ENCODE measurements around the gene ZNF732. TPM values are rescaled to one million over a fixed set of nuclear protein-coding genes. Genes with fewer than 3 reads are reported as not detected.

The ZNF732 gene
- total and polyA plus RNA-seq, 2 experiments from 2014 or later = 6.0 to 49.2 TPM

- peaks cover 100% of the 10 kb centered on the region for H3K79me2 ChIP-seq (replicated peaks; ENCODE audit: insufficient read depth)
- H3K9me3 Mint-ChIP-seq = peaks cover 49% of the 10 kb centered on the region
- peaks cover 2% of the 10 kb centered on the region for H3K27me3 Mint-ChIP-seq (ENCODE audit: insufficient read depth, low read depth, poor library complexity)
These were observed 16.4 kb downstream of the ZNF732 start for GRCh38 chr4:288891-289290.

More at GRCh38 chr4:288891-289290, 16.4 kb downstream of the ZNF732 start:
- Mint-ChIP-seq H3K4me1 (no peaks in the 10 kb centered on the region), H3K36me3 (ENCODE audit: low read depth) (peaks cover 90% of the 10 kb centered on the region), H3K4me3 (no peak overlapping the region), H3K27ac (no peak overlapping the region)
- TF ChIP-seq ETS1 (IDR thresholded peaks at IDR 0.05) = no peak
- no peak for TF ChIP-seq JUNB (IDR thresholded peaks at IDR 0.05; ENCODE audit: unreplicated experiment)
- no peak for TF ChIP-seq CTCF (conservative IDR thresholded peaks at IDR 0.05; ENCODE audit: low read depth in 2 of 2)
- TF ChIP-seq STAT1 (IDR thresholded peaks at IDR 0.05; ENCODE audit: unreplicated experiment) = no peak
- TF ChIP-seq CREB1 (CRISPR knock-in tag; IDR thresholded peaks at IDR 0.05; ENCODE audit: low read depth) = no peak
- TF ChIP-seq POLR2AphosphoS5 (IDR thresholded peaks at IDR 0.05; ENCODE audit: low read depth) = no peak
- TF ChIP-seq REST (IDR thresholded peaks at IDR 0.05; ENCODE audit: unreplicated experiment) = no peak
- no peak for TF ChIP-seq NANOG (IDR thresholded peaks at IDR 0.05; ENCODE audit: borderline replicate concordance)
- TF ChIP-seq ZNF114 (CRISPR knock-in tag; IDR thresholded peaks at IDR 0.05) = no peak
- no peak for TF ChIP-seq ZNF462 (CRISPR knock-in tag; IDR thresholded peaks at IDR 0.05)
- no peak for TF ChIP-seq ZNF331 (CRISPR knock-in tag; IDR thresholded peaks at IDR 0.05; ENCODE audit: low read depth)
- no peak for TF ChIP-seq EZH2phosphoT487 (IDR thresholded peaks at IDR 0.05; ENCODE audit: unreplicated experiment)
- H2AFZ ChIP-seq = no peak overlapping the region
- peaks cover 35% of the 10 kb centered on the region for H4K20me1 ChIP-seq (replicated peaks; ENCODE audit: insufficient read depth)
- H3K27ac ChIP-seq (ENCODE audit: low read depth) = no peak overlapping the region; the same call in 1 of the 2 replicates
- no peaks in the 10 kb centered on the region for H3F3A ChIP-seq (replicated peaks; ENCODE audit: low read depth)
- no peaks in the 10 kb centered on the region for H3K4me1 ChIP-seq (ENCODE audit: insufficient read depth)
- no peak for ATAC-seq
- no peak overlapping the region for H3K4me3 ChIP-seq
- no peak overlapping the region for H3K4me2 ChIP-seq
- DNase-seq (ENCODE audit: low spot score) = no peak
- no peaks in the 10 kb centered on the region for H3K36me3 ChIP-seq (ENCODE audit: insufficient read depth)
- no peaks in the 10 kb centered on the region for H3K27me3 ChIP-seq (ENCODE audit: insufficient read depth)
- H3K9me2 ChIP-seq (ENCODE audit: insufficient read depth) = no peaks in the 10 kb centered on the region
